Activated CD8-positive, alpha-beta T cell treated with anti-CD3 and anti-CD28 coated beads, Interleukin-2, amount 10 ng/mL, durations not matched to agents 7 days and 5 days (primary cell): ENCODE measurements around the gene RAD51. TPM values are rescaled to one million over a fixed set of nuclear protein-coding genes. Genes with fewer than 3 reads are reported as not detected.
A peak's percentile ranks its signal among the peaks of the same experiment; 100 is the strongest.

Experiments
- ATAC-seq: fragments of 150-1000 bp; cut with Tn5 transposase; one replicate; pipeline ENCODE4 v1.10.0; 2021; ENCODE audit warnings: moderate library complexity
- CTCF ChIA-PET: fragments of 350-600 bp; sonication (Branson Sonifier 250); formaldehyde crosslinking; loops from one replicate; lab custom pipeline; 2021; ENCODE audit warnings: antibody characterized with exemption; lab: Charles Lee
- POLR2A ChIA-PET: fragments of 350-600 bp; sonication (Branson Sonifier 250); formaldehyde crosslinking; loops from one replicate; lab custom pipeline; 2021; ENCODE audit warnings: antibody characterized with exemption; lab: Charles Lee
- DNase-seq: peaks from one replicate; pipeline ENCODE4 v3.0.0-alpha.2; 2020
- H3K27ac Mint-ChIP-seq: one replicate; pipeline ENCODE4 v1.8.0; 2021; ENCODE audit warnings: mild to moderate bottlenecking, mixed read lengths
- H3K27me3 Mint-ChIP-seq: one replicate; pipeline ENCODE4 v1.8.0; 2021; ENCODE audit warnings: low read depth, mixed read lengths
- H3K36me3 Mint-ChIP-seq: one replicate; pipeline ENCODE4 v1.8.0; 2021; ENCODE audit warnings: low read depth, mixed read lengths
- H3K4me1 Mint-ChIP-seq: one replicate; pipeline ENCODE4 v1.8.0; 2021; ENCODE audit warnings: low read depth, mixed read lengths
- H3K4me3 Mint-ChIP-seq: one replicate; pipeline ENCODE4 v1.8.0; 2021; ENCODE audit warnings: mild to moderate bottlenecking, mixed read lengths
- H3K9me3 Mint-ChIP-seq: one replicate; pipeline ENCODE4 v1.8.0; 2022; ENCODE audit warnings: mixed read lengths; ENCODE audit not compliant: insufficient read depth
- total RNA-seq, 2 experiments: library from RNA; stranded (reverse); gene quantifications; one replicate each; pipeline ENCODE4 v1.2.3, GENCODE V29; 2021

Gene RAD51
- total RNA-seq, 2 experiments from 2014 or later, result 82.7 to 87.3 TPM

GRCh38 chr15:40762919-40763800 is 68.2 kb downstream of the RAD51 start:
- Mint-ChIP-seq H3K9me3 (no peaks in the 10 kb centered on the region), H3K4me3 (peak overlapping the region; percentile 86), H3K27me3 (peaks cover 4% of the 10 kb centered on the region), H3K4me1 (peaks cover 36% of the 10 kb centered on the region), H3K27ac (peak overlapping the region; percentile 91), H3K36me3 (peaks cover 7% of the 10 kb centered on the region)
- POLR2A ChIA-PET, result interaction anchor here (0.7 to 2.5 kb wide), 3 partner anchors 13 to 19 kb away, joined by 3 to 13 read pairs (median 3); no protein-coding TSS in a partner anchor
- ATAC-seq (peak; percentile 1), DNase-seq (peak; percentile 58)
- CTCF ChIA-PET, result interaction anchor here (0.6 kb wide), 1 partner anchor 95 kb away, joined by 3 read pairs; no protein-coding TSS in a partner anchor

DNA sequence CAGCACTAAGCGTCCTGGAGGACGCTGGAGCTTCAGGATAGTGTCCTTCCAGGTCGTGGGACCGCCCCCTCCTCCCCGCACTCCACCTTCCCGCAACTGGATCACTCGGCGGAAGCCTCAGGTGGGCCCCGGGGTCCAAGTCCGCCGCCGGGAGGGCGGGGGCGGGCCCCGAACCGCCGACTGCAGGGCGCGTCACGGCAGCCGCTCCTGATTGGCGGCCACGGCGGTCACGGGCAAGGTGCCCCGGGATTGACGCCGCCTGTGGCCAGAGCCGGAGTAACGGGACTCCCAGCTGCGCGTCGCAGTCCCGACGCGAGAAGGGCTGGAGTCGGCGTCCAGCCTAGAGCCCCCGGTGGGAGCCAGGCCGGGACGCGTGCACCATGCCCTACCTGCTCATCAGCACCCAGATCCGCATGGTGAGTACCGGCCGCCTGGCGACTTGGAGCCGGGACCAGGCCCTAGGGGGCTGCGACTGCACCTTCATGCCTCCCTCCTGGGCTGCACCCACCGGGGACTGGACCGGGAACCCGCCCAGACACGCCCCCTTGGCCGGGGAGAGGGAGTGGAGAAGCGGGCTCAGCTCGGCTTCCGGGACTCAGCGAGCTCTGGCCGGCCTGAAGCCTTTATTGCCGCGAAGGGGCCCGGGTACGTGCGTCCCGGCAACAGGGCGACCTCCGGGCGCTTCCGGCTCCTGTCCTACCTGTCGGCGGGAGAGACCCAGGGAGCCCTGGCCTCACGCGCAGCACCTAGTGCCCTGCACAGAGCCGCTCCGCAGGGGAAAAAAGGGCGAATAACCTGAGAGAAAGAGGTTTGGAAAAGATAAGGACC is 69.0 kb downstream of the RAD51 start, which contains the start of gene GCHFR:
Gene GCHFR (plus strand): TSS at position 268 of the 828 bp plus-strand sequence. CDS start 113 bp downstream, at position 381.
- Mint-ChIP-seq H3K4me3 (peak within 1 kb of the TSS; percentile 86), H3K27me3 (peaks cover 4% of the 10 kb centered on the region), H3K9me3 (no peaks in the 10 kb centered on the region), H3K36me3 (peaks cover 10% of the 10 kb centered on the region), H3K4me1 (peaks cover 45% of the 10 kb centered on the region), H3K27ac (peak within 1 kb of the TSS; percentile 91)
- ChIA-PET POLR2A (interaction anchor here (0.8 to 2.5 kb wide), 9 partner anchors 8 to 69 kb away, joined by 3 to 13 read pairs (median 4); partner anchors contain the start of genes RAD51 and ZFYVE19), CTCF (interaction anchor here (0.6 to 3.8 kb wide), 7 partner anchors 14 to 131 kb away, joined by 3 to 18 read pairs (median 4); partner anchors contain the start of gene VPS18)
- ATAC-seq (peak; percentile 58), DNase-seq (peak; percentile 74)

- peaks cover 51% of the 10 kb centered on the region for H3K4me1 Mint-ChIP-seq
- no peak for ATAC-seq
- H3K36me3 Mint-ChIP-seq, result peaks cover 10% of the 10 kb centered on the region
- H3K27ac Mint-ChIP-seq, result peak overlapping the region; percentile 91
- H3K4me3 Mint-ChIP-seq, result peak overlapping the region; percentile 86
- peaks cover 4% of the 10 kb centered on the region for H3K27me3 Mint-ChIP-seq
- ChIA-PET CTCF (interaction anchor here (0.9 to 3.8 kb wide), 8 partner anchors 14 to 175 kb away, joined by 3 to 18 read pairs (median 4); partner anchors contain the start of genes RAD51 and VPS18), POLR2A (interaction anchor here (0.9 to 2.5 kb wide), 9 partner anchors 8 to 196 kb away, joined by 3 to 13 read pairs (median 4); partner anchors contain the start of genes RAD51, RPUSD2 and ZFYVE19)
- no peaks in the 10 kb centered on the region for H3K9me3 Mint-ChIP-seq
- peak; percentile 32 for DNase-seq
These were observed 69.7 kb downstream of the RAD51 start for GRCh38 chr15:40764629-40765103.

- CTCF ChIA-PET, result interaction anchor here (3.8 kb wide), 1 partner anchor 16 kb away, joined by 18 read pairs; no protein-coding TSS in a partner anchor
- no peaks in the 10 kb centered on the region for H3K9me3 Mint-ChIP-seq
- DNase-seq (no peak), ATAC-seq (no peak)
- H3K36me3 Mint-ChIP-seq, result peaks cover 13% of the 10 kb centered on the region
- H3K27me3 Mint-ChIP-seq, result no peaks in the 10 kb centered on the region
- H3K27ac Mint-ChIP-seq, result no peak overlapping the region
- H3K4me1 Mint-ChIP-seq, result peaks cover 59% of the 10 kb centered on the region
- POLR2A ChIA-PET, result interaction anchor here (0.6 to 1.8 kb wide), 4 partner anchors 14 to 197 kb away, joined by 3 to 4 read pairs (median 4); partner anchors contain the start of gene RPUSD2
- H3K4me3 Mint-ChIP-seq, result no peak overlapping the region
These were observed 71.3 kb downstream of the RAD51 start for GRCh38 chr15:40766194-40766815.

DNA sequence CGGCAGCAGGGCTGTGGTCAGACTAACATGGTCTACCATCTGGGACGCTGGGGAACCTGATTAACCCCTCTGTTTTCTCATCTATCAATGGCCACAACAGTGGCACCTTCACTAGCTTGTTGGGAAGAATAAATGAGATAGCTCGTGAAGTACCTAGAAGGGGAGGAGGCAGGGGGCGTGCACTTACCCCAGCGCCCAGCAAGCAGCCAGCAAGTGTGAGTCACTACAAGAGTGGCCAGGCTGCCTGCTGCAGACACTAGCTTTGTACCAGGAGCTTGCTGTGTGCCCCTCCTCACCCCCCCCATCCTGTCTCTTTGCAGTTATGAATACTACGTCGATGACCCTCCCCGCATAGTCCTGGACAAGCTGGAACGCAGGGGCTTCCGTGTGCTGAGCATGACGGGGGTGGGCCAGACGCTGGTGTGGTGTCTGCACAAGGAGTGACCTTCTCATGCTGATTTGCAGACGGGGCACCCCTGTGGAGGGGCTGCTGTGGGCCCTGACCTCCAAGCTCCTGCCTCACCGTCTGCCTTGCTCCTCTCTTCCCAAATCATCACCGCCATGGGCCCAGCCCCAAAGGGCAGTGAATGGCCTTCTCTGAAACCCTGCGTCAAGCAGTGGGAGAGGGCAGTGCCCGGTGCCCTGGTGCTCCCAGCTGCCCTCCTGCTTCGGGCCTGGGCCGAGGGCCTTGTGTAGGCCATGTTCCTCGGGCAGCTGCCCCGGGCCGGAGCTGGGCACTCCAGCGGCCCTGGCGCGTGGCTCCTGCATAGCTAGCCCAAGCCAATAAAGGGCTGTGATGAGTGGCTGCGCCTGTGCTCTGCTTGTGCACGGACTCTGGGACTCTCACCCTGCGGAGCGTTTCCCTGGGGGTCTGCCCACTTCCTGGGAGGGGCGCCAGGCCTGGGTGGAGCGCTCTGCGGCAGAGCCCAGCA is 72.2 kb downstream of the RAD51 start:
- Mint-ChIP-seq H3K4me1 (peaks cover 59% of the 10 kb centered on the region), H3K27ac (no peak overlapping the region), H3K27me3 (no peaks in the 10 kb centered on the region), H3K4me3 (no peak overlapping the region), H3K36me3 (peaks cover 14% of the 10 kb centered on the region), H3K9me3 (no peaks in the 10 kb centered on the region)
- DNase-seq, result no peak
- ATAC-seq, result no peak
- ChIA-PET CTCF (interaction anchor here (3.4 to 3.8 kb wide), 2 partner anchors 15 to 22 kb away, joined by 18 to 20 read pairs; no protein-coding TSS in a partner anchor), POLR2A (interaction anchor here (1.1 to 1.4 kb wide), 2 partner anchors 20 to 566 kb away, joined by 3 read pairs; partner anchors contain the start of genes NUSAP1 and OIP5)

GRCh38 chr15:40767838-40768500 is 73.0 kb downstream of the RAD51 start:
- POLR2A ChIA-PET, result interaction anchor here (0.7 to 1.4 kb wide), 2 partner anchors 513 to 565 kb away, joined by 3 read pairs; partner anchors contain the start of genes NUSAP1 and OIP5
- Mint-ChIP-seq H3K27ac (no peak overlapping the region), H3K27me3 (no peaks in the 10 kb centered on the region), H3K4me3 (no peak overlapping the region), H3K9me3 (no peaks in the 10 kb centered on the region), H3K4me1 (peaks cover 52% of the 10 kb centered on the region), H3K36me3 (peaks cover 18% of the 10 kb centered on the region)
- DNase-seq, result no peak
- CTCF ChIA-PET, result interaction anchor here (3.4 kb wide), 1 partner anchor 23 kb away, joined by 20 read pairs; no protein-coding TSS in a partner anchor
- no peak for ATAC-seq

DNA sequence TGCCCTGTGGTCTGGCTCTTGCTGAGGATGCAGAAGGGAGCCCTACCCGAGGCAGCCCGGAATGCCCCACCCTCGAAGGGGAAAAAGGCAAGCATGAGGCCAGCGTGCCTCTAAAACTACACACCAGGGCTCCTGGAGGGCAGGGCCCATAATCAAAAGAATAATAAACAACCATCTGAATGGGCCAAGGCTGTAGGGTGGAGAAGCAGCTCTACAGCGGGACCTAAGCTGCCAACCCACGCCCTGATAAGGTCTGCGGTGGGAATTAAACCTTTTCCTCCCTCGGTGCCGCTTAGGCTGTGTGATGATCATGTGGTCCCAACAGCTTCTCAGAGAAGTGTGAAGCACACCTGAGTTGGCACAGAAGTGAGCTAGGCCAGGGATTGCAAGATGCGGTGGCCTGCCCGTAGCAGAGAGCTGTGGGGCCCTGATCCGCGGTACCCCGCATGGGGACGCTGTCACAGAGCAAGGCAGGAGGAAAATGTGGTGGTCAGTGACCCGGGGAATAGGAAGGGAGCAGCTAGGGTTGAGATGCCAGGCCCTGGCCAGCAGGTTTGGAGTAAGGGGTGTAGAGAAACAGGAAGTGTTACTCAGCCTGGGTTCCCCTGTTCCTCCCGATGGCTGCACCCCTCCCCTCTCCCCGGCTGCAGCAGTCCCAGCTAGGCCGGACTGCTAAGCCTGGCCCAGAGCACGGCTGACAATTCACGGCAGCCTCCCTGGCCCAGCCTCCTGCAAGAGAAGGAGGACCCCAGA is 73.7 kb downstream of the RAD51 start:
- POLR2A ChIA-PET, result interaction anchor here (0.7 to 2.3 kb wide), 4 partner anchors 10 to 514 kb away, joined by 3 to 8 read pairs (median 3); no protein-coding TSS in a partner anchor

GRCh38 chr15:40769274-40770146 is 74.5 kb downstream of the RAD51 start, which contains the start of gene C15orf62:
TSS of gene C15orf62 (plus strand) at chr15:40769980. CDS start at chr15:40770496, 516 bp downstream.
- Mint-ChIP-seq H3K36me3 (peaks cover 22% of the 10 kb centered on the region), H3K27me3 (no peaks in the 10 kb centered on the region), H3K4me3 (peak within 1 kb of the TSS; percentile 54), H3K4me1 (peaks cover 43% of the 10 kb centered on the region), H3K27ac (peak within 1 kb of the TSS; percentile 90), H3K9me3 (no peaks in the 10 kb centered on the region)
- POLR2A ChIA-PET, result interaction anchor here (1.0 to 2.3 kb wide), 3 partner anchors 10 to 16 kb away, joined by 3 to 8 read pairs (median 3); no protein-coding TSS in a partner anchor
- DNase-seq (peak; percentile 72), ATAC-seq (peak; percentile 50)
- CTCF ChIA-PET, result interaction anchor here (0.7 to 3.8 kb wide), 6 partner anchors 10 to 103 kb away, joined by 3 to 20 read pairs (median 4); no protein-coding TSS in a partner anchor

More for the DNA sequence above, 73.7 kb downstream of the RAD51 start:
- CTCF ChIA-PET, result interaction anchor here (0.7 to 3.8 kb wide), 4 partner anchors 14 to 104 kb away, joined by 3 to 20 read pairs (median 10); no protein-coding TSS in a partner anchor
- DNase-seq (no peak), ATAC-seq (no peak)
- H3K36me3 Mint-ChIP-seq, result peaks cover 21% of the 10 kb centered on the region
- peak overlapping the region; percentile 90 for H3K27ac Mint-ChIP-seq
- no peaks in the 10 kb centered on the region for H3K9me3 Mint-ChIP-seq
- H3K4me1 Mint-ChIP-seq, result peaks cover 46% of the 10 kb centered on the region
- peak overlapping the region; percentile 54 for H3K4me3 Mint-ChIP-seq
- H3K27me3 Mint-ChIP-seq, result no peaks in the 10 kb centered on the region
